ENCODE results near the gene SMOC1. TPM values are rescaled to one million over a fixed set of nuclear protein-coding genes. Genes with fewer than 3 reads are reported as not detected.

Gene SMOC1
- total and polyA plus RNA-seq, 2 donors: 0.19 to 0.71 TPM

DNA sequence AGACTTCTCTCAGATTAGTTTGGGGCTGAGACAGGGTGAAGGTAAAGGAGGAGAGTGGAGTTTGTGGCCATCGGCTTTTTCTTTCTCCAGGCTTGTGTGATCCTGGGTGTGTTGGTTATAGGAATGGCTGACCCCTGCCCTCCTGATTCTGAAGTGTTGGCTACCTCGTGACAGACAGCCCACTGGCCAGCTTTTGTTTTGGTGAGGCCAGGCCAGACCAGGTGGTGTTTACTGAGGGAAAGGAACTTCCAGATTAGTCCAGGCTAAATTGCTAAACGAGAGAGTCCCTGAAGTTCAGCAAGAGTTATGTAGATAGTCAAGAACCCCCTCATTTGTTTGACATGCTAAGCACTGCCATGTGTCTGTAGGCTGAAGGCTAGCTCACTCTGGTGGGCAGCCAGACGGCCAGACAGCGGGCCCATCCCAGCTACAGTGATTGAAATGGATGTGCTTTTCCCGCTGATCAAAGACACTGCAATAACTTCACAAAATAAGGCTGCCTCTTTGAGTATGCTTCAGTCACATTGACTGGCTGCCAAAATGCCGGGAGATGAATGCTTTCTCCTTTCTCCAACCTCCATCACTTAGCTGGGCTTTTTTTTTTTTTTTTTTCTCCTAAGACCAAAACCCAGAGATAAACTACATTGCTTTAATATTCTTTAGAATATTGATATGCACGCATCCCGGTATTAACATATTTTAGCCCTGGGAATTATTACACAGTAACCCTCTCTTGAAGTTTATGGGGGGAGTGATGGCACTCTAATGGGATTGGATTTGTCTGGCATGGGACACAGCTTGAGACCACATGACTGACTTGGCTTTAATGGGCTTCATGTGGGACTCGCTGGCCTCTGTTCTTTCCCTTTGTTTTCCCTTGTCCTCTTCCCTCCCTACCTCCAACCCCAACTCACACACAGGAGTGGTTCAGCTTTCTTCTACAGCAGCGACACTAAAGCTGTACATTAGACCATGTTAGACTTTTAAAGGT, 76.9 kb downstream of the SMOC1 start:
- H3K4me1 ChIP-seq (ENCODE audit: control insufficient read depth in 2 of 2, insufficient read depth in 2 of 2, low read length in 2 of 2): no peaks in the 10 kb centered on the region
- H3K27me3 ChIP-seq (ENCODE audit: control insufficient read depth in 2 of 2, insufficient read depth in 1 of 2, low read length in 1 of 2): peaks cover 0 to 7% of the 10 kb centered on the region in 2 donors
- no peaks in the 10 kb centered on the region for H3K36me3 ChIP-seq (ENCODE audit: control insufficient read depth in 2 of 2, insufficient read depth in 2 of 2, low read length in 1 of 2)
- H3K27ac ChIP-seq (ENCODE audit: low read depth in 1 of 2, low read length in 1 of 2): no peak overlapping the region
- H3K9me3 ChIP-seq (ENCODE audit: control insufficient read depth in 2 of 2, insufficient read depth in 1 of 2, low read length in 1 of 2): no peaks in the 10 kb centered on the region
- 85% methylated on average over 11 of the region's 11 CpGs for whole genome bisulfite sequencing
- no peak overlapping the region for H3K4me3 ChIP-seq (ENCODE audit: low read length in 2 of 2)
- no peak for DNase-seq (ENCODE audit: low read depth in 6 of 9, low spot score in 9 of 9)

DNA sequence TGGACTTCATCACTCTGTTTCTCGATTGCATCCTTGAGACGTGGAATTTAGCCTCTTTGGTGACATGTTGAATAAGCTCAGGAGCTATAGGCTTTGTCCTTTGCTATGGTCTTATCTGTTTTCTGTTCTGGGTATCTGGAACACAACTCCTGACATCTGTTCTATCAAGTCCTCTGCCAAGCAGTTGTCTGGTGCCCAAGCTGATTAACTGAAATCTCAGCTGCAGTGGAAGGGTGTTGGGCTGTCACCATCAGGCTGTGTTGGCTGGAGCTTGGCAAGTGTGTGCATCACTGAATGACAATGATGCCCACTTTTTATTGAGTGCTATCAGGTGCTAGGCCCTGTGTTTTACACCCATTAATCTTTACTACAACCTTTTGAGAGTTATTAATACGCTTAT, 77.8 kb downstream of the SMOC1 start:
- WGBS: 94% methylated on average over 3 of the region's 3 CpGs
- H3K4me1 ChIP-seq (ENCODE audit: control insufficient read depth in 2 of 2, insufficient read depth in 2 of 2, low read length in 2 of 2): no peaks in the 10 kb centered on the region
- H3K4me3 ChIP-seq (ENCODE audit: low read length in 2 of 2): no peak overlapping the region
- no peak for DNase-seq (ENCODE audit: low read depth in 6 of 9, low spot score in 9 of 9)
- no peaks in the 10 kb centered on the region for H3K9me3 ChIP-seq (ENCODE audit: control insufficient read depth in 2 of 2, insufficient read depth in 1 of 2, low read length in 1 of 2)
- no peak overlapping the region for H3K27ac ChIP-seq (ENCODE audit: low read depth in 1 of 2, low read length in 1 of 2)
- peaks cover 0 to 7% of the 10 kb centered on the region in 2 donors for H3K27me3 ChIP-seq (ENCODE audit: control insufficient read depth in 2 of 2, insufficient read depth in 1 of 2, low read length in 1 of 2)
- H3K36me3 ChIP-seq (ENCODE audit: control insufficient read depth in 2 of 2, insufficient read depth in 2 of 2, low read length in 1 of 2): no peaks in the 10 kb centered on the region

DNA sequence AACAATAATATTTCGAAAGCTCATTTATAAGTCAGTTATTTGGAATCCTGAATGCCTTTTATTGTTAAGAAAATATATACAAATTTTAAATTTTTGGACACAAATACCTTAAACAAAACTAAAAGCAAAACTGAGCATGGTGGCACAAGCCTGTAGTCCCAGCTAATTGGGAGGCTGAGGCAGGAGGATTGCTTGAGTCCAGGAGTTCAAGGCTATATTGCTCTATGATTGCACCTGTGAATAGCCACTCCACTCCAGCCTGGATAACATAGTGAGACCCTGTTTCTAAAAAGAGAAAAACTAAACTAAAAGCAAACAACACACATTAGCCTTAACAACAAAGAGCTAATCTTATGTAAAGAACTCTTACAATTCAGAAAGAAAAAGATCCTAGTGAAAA, 78.8 kb downstream of the SMOC1 start:
- 90% methylated on average over 1 of the region's 1 CpG for WGBS
- peaks cover 0 to 7% of the 10 kb centered on the region in 2 donors for H3K27me3 ChIP-seq (ENCODE audit: control insufficient read depth in 2 of 2, insufficient read depth in 1 of 2, low read length in 1 of 2)

GRCh38 chr14:69959136-69959535, 79.9 kb downstream of the SMOC1 start:
- H3K9me3 ChIP-seq (ENCODE audit: control insufficient read depth in 2 of 2, insufficient read depth in 1 of 2, low read length in 1 of 2): no peaks in the 10 kb centered on the region
- no peaks in the 10 kb centered on the region for H3K4me1 ChIP-seq (ENCODE audit: control insufficient read depth in 2 of 2, insufficient read depth in 2 of 2, low read length in 2 of 2)
- no peak overlapping the region for H3K27ac ChIP-seq (ENCODE audit: low read depth in 1 of 2, low read length in 1 of 2)
- 94% methylated on average over 3 of the region's 3 CpGs for WGBS
- H3K27me3 ChIP-seq (ENCODE audit: control insufficient read depth in 2 of 2, insufficient read depth in 1 of 2, low read length in 1 of 2): peaks cover 0 to 5% of the 10 kb centered on the region in 2 donors
- DNase-seq (ENCODE audit: low read depth in 6 of 9, low spot score in 9 of 9): no peak
- H3K36me3 ChIP-seq (ENCODE audit: control insufficient read depth in 2 of 2, insufficient read depth in 2 of 2, low read length in 1 of 2): no peaks in the 10 kb centered on the region
- H3K4me3 ChIP-seq (ENCODE audit: low read length in 2 of 2): no peak overlapping the region

More for the DNA sequence above, 78.8 kb downstream of the SMOC1 start:
- no peak overlapping the region for H3K4me3 ChIP-seq (ENCODE audit: low read length in 2 of 2)
- H3K36me3 ChIP-seq (ENCODE audit: control insufficient read depth in 2 of 2, insufficient read depth in 2 of 2, low read length in 1 of 2): no peaks in the 10 kb centered on the region
- no peaks in the 10 kb centered on the region for H3K9me3 ChIP-seq (ENCODE audit: control insufficient read depth in 2 of 2, insufficient read depth in 1 of 2, low read length in 1 of 2)
- DNase-seq (ENCODE audit: low read depth in 6 of 9, low spot score in 9 of 9): no peak
- no peaks in the 10 kb centered on the region for H3K4me1 ChIP-seq (ENCODE audit: control insufficient read depth in 2 of 2, insufficient read depth in 2 of 2, low read length in 2 of 2)
- no peak overlapping the region for H3K27ac ChIP-seq (ENCODE audit: low read depth in 1 of 2, low read length in 1 of 2)

- H3K27me3 ChIP-seq (ENCODE audit: control insufficient read depth in 2 of 2, insufficient read depth in 1 of 2, low read length in 1 of 2): peaks cover 0 to 2% of the 10 kb centered on the region in 2 donors
- H3K4me3 ChIP-seq (ENCODE audit: low read length in 2 of 2): no peak overlapping the region
- H3K9me3 ChIP-seq (ENCODE audit: control insufficient read depth in 2 of 2, insufficient read depth in 1 of 2, low read length in 1 of 2): no peaks in the 10 kb centered on the region
- no peaks in the 10 kb centered on the region for H3K4me1 ChIP-seq (ENCODE audit: control insufficient read depth in 2 of 2, insufficient read depth in 2 of 2, low read length in 2 of 2)
- H3K36me3 ChIP-seq (ENCODE audit: control insufficient read depth in 2 of 2, insufficient read depth in 2 of 2, low read length in 1 of 2): no peaks in the 10 kb centered on the region
- H3K27ac ChIP-seq (ENCODE audit: low read depth in 1 of 2, low read length in 1 of 2): no peak overlapping the region
- DNase-seq (ENCODE audit: low read depth in 6 of 9, low spot score in 9 of 9): no peak
Observed at GRCh38 chr14:69960296-69960695, 81.1 kb downstream of the SMOC1 start.

DNA sequence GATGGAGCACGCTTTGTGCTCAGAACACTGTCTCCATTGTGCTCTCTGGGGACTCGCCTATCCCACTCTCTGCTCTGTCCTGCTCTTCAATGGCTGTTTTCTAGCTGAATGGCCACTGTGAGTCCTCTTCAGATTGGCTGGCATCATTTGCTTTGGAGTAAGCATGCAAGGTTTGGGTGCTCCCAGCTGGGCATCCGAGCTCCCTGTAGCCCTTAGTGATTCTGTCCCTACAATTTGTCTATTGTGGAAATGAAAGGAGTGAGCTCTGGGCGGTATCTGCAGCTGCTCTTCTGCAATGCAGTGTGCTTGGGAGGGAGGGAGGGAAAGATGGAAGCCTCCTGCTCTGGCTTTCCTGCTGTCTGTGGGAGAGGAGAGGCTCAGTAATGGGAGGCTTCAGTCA, 84.8 kb downstream of the SMOC1 start:
- Histone ChIP-seq H3K9me3 (ENCODE audit: control insufficient read depth in 2 of 2, insufficient read depth in 1 of 2, low read length in 1 of 2) (no peaks in the 10 kb centered on the region), H3K4me3 (ENCODE audit: low read length in 2 of 2) (no peak overlapping the region), H3K36me3 (ENCODE audit: control insufficient read depth in 2 of 2, insufficient read depth in 2 of 2, low read length in 1 of 2) (no peaks in the 10 kb centered on the region), H3K27me3 (ENCODE audit: control insufficient read depth in 2 of 2, insufficient read depth in 1 of 2, low read length in 1 of 2) (no peaks in the 10 kb centered on the region), H3K4me1 (ENCODE audit: control insufficient read depth in 2 of 2, insufficient read depth in 2 of 2, low read length in 2 of 2) (no peaks in the 10 kb centered on the region), H3K27ac (ENCODE audit: low read depth in 1 of 2, low read length in 1 of 2) (no peak overlapping the region)
- no peak for DNase-seq (ENCODE audit: low read depth in 6 of 9, low spot score in 9 of 9)
- WGBS: 94% methylated on average over 4 of the region's 4 CpGs

- WGBS: 98% methylated on average over 4 of the region's 4 CpGs
- DNase-seq (ENCODE audit: low read depth in 6 of 9, low spot score in 9 of 9): no peak
Observed at GRCh38 chr14:69964841-69965240, 85.6 kb downstream of the SMOC1 start.

DNA sequence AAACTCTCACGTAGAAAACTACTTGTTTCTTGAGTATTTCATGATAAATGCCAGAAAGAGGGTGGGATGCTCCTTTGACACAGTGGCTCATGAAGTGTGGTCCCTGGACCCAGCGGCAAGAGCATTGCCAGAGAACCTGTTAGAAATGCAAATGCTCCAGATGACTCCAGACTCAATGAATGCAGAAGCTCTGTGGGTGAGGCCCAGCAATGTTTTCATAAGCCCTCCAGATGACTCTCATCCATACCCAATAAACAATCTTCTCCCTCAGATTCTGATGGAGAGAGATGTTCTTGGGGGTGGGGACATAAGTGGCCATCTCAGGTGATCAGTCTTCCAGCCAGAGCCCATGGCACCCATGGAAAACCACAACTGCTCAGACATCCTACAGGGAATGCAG, 88.9 kb downstream of the SMOC1 start:
- 90% methylated on average over 2 of the region's 2 CpGs for WGBS
- H3K36me3 ChIP-seq (ENCODE audit: control insufficient read depth in 2 of 2, insufficient read depth in 2 of 2, low read length in 1 of 2): no peaks in the 10 kb centered on the region
- no peaks in the 10 kb centered on the region for H3K27me3 ChIP-seq (ENCODE audit: control insufficient read depth in 2 of 2, insufficient read depth in 1 of 2, low read length in 1 of 2)

More at GRCh38 chr14:69964841-69965240, 85.6 kb downstream of the SMOC1 start:
- Histone ChIP-seq H3K4me1 (ENCODE audit: control insufficient read depth in 2 of 2, insufficient read depth in 2 of 2, low read length in 2 of 2) (no peaks in the 10 kb centered on the region), H3K27me3 (ENCODE audit: control insufficient read depth in 2 of 2, insufficient read depth in 1 of 2, low read length in 1 of 2) (no peaks in the 10 kb centered on the region), H3K4me3 (ENCODE audit: low read length in 2 of 2) (no peak overlapping the region), H3K27ac (ENCODE audit: low read depth in 1 of 2, low read length in 1 of 2) (no peak overlapping the region), H3K9me3 (ENCODE audit: control insufficient read depth in 2 of 2, insufficient read depth in 1 of 2, low read length in 1 of 2) (no peaks in the 10 kb centered on the region), H3K36me3 (ENCODE audit: control insufficient read depth in 2 of 2, insufficient read depth in 2 of 2, low read length in 1 of 2) (no peaks in the 10 kb centered on the region)

DNA sequence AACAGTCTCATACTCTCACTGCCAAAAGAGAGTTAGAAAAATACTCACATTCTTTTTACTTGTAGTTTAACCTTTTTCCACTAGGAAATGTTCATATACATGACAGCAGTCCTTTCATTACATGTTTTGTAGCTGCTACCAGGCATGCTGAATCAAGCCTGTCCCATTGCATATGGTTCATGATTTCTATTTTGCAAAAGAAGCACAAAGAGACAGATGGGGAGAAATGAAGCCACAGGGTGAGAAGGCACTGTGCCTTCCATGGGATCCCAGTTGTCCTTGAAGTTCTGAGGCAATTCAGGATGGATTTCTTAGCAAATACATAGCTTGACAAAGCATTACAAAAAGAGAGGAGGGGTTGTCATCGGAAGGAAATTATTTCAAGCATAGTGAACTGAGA, 89.5 kb downstream of the SMOC1 start:
- H3K36me3 ChIP-seq (ENCODE audit: control insufficient read depth in 2 of 2, insufficient read depth in 2 of 2, low read length in 1 of 2): no peaks in the 10 kb centered on the region
- no peaks in the 10 kb centered on the region for H3K9me3 ChIP-seq (ENCODE audit: control insufficient read depth in 2 of 2, insufficient read depth in 1 of 2, low read length in 1 of 2)
- no peaks in the 10 kb centered on the region for H3K4me1 ChIP-seq (ENCODE audit: control insufficient read depth in 2 of 2, insufficient read depth in 2 of 2, low read length in 2 of 2)
- no peak overlapping the region for H3K4me3 ChIP-seq (ENCODE audit: low read length in 2 of 2)
- no peaks in the 10 kb centered on the region for H3K27me3 ChIP-seq (ENCODE audit: control insufficient read depth in 2 of 2, insufficient read depth in 1 of 2, low read length in 1 of 2)
- DNase-seq (ENCODE audit: low read depth in 6 of 9, low spot score in 9 of 9): no peak
- WGBS: 97% methylated on average over 1 of the region's 1 CpG
- no peak overlapping the region for H3K27ac ChIP-seq (ENCODE audit: low read depth in 1 of 2, low read length in 1 of 2)

More for the DNA sequence above, 88.9 kb downstream of the SMOC1 start:
- Histone ChIP-seq H3K4me3 (ENCODE audit: low read length in 2 of 2) (no peak overlapping the region), H3K27ac (ENCODE audit: low read depth in 1 of 2, low read length in 1 of 2) (no peak overlapping the region), H3K9me3 (ENCODE audit: control insufficient read depth in 2 of 2, insufficient read depth in 1 of 2, low read length in 1 of 2) (no peaks in the 10 kb centered on the region), H3K4me1 (ENCODE audit: control insufficient read depth in 2 of 2, insufficient read depth in 2 of 2, low read length in 2 of 2) (no peaks in the 10 kb centered on the region)
- no peak for DNase-seq (ENCODE audit: low read depth in 6 of 9, low spot score in 9 of 9)

Measured in thymus (tissue), 11 donors.